ENCODE data around the gene TNFRSF6B. TPM values are rescaled to one million over a fixed set of nuclear protein-coding genes. Genes with fewer than 3 reads are reported as not detected.
"Not testable (repeated sequence)": the region's sequence is repeated elsewhere in the genome, so short reads cannot be mapped to it uniquely, and the experiment has no call there.

TNFRSF6B gene
- total RNA-seq, 1 experiment from 2014 or later: not detected

DNA sequence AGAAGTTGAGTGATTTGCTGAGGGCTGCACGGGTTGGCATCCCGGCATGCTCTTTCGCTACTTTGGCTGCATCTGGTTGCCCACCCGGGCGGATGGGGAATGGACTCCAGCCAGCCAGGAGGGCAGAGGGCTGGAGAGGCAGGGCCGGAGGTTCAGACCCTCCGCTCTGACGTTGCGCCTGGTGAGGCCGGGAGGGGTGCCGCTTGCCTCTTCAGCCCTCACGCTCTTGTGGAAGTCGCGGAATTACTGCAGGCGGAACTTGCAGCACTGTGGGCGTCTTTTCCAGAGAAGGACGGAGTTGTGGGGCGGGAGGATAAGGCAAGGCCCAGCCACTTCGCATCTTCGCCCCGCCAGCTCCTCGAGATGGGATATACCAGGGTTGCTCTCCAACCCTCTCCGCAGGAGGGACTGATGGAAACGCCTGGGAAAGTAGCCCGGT is 37.7 kb upstream of the TNFRSF6B start:
- H3K27me3 ChIP-seq (ENCODE audit: control insufficient read depth, insufficient read depth, low read length): no peaks in the 10 kb centered on the region
- peaks cover 2% of the 10 kb centered on the region; the same call in 1 of the 2 replicates for H3K36me3 ChIP-seq (replicated peaks; ENCODE audit: control insufficient read depth, insufficient read depth, low read length)
- DNase-seq: no peak
- H3K4me3 ChIP-seq (ENCODE audit: insufficient read depth, low read depth, low read length): peak overlapping the region; percentile 90

- peaks cover 2% of the 10 kb centered on the region; the same call in 1 of the 2 replicates for H3K36me3 ChIP-seq (replicated peaks; ENCODE audit: control insufficient read depth, insufficient read depth, low read length)
- no peak overlapping the region; the same call in 1 of the 2 replicates for H3K4me3 ChIP-seq (ENCODE audit: insufficient read depth, low read depth, low read length)
- no peaks in the 10 kb centered on the region for H3K27me3 ChIP-seq (ENCODE audit: control insufficient read depth, insufficient read depth, low read length)
- peak; percentile 69 for DNase-seq
Measured at GRCh38 chr20:63659370-63659769, 37.1 kb upstream of the TNFRSF6B start.

- DNase-seq; H3K4me3 ChIP-seq (ENCODE audit: insufficient read depth, low read depth, low read length); H3K36me3 ChIP-seq (replicated peaks; ENCODE audit: control insufficient read depth, insufficient read depth, low read length); H3K27me3 ChIP-seq (ENCODE audit: control insufficient read depth, insufficient read depth, low read length): not testable (repeated sequence)
Measured at GRCh38 chr20:63660174-63660573, 36.3 kb upstream of the TNFRSF6B start.

DNA sequence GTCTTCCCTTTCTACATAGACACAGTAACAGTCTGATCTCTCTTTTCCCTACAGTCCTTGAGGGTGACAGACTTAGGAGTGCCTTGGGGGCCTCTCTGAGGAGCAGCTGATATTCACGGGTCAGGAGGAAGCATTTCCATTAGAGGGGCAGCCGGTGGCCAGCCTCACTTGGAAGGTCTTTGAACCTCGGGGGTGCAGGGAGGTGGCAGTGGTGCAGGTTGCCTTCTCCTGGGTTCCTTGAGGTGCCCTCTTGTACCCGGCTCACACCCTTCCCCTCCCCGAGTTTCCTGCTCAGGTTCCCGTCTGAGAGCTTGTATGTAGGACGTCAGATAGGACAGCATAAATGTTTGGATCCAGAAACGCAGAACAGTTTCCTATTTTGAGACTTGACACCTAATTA is 35.8 kb upstream of the TNFRSF6B start:
- no peaks in the 10 kb centered on the region for H3K27me3 ChIP-seq (ENCODE audit: control insufficient read depth, insufficient read depth, low read length)
- H3K4me3 ChIP-seq (ENCODE audit: insufficient read depth, low read depth, low read length): no peak overlapping the region
- peaks cover 2% of the 10 kb centered on the region; the same call in 1 of the 2 replicates for H3K36me3 ChIP-seq (replicated peaks; ENCODE audit: control insufficient read depth, insufficient read depth, low read length)
- DNase-seq: no peak

GRCh38 chr20:63661108-63661507 is 35.3 kb upstream of the TNFRSF6B start:
- no peaks in the 10 kb centered on the region for H3K27me3 ChIP-seq (ENCODE audit: control insufficient read depth, insufficient read depth, low read length)
- H3K4me3 ChIP-seq (ENCODE audit: insufficient read depth, low read depth, low read length): no peak overlapping the region
- peaks cover 2% of the 10 kb centered on the region; the same call in 1 of the 2 replicates for H3K36me3 ChIP-seq (replicated peaks; ENCODE audit: control insufficient read depth, insufficient read depth, low read length)
- DNase-seq: no peak

DNA sequence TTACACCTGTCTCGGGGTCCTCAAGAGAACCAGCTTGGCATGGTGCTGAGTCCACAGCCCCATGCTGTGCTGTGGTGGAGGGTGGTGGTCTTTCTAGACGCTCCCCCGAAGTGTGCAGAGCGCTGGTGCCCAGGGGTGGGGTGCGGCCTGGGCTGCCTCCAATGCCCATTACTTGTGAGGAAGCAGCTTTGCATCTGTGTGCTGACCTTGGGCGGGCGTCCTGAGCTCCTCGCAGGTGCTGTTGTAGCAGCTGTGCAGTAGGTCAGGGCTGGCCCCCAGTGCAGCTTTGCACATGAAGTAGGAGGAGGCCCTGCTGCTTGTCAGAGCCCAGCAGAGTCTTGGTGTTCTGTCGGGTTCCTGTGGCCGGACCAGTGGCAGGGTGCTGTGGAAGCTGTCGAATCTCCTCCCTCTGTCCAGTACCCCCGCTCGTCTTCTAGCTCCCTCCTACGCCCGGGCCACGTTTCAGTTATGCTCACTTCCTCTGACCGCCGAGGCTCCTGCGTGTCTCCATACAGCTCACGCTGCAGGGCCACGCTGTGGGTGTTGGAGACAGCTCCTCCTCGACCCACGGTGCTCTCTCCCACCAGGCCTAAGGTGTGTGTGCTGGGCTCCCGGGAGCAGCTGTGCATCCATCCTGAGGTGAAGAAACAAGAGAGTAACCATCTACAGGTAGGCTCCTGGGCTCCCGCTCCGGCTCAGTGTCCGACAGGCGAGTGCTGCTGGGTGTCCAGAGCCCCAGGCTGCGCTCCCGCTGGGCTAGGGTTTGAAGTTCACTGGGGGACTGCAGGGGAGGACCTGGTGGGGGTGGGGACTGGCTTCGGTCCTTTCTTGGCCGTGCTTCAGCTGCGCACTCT is 34.3 kb upstream of the TNFRSF6B start:
- peaks cover 3% of the 10 kb centered on the region; the same call in 1 of the 2 replicates for H3K36me3 ChIP-seq (replicated peaks; ENCODE audit: control insufficient read depth, insufficient read depth, low read length)
- peak; percentile 32 for DNase-seq
- H3K4me3 ChIP-seq (ENCODE audit: insufficient read depth, low read depth, low read length): no peak overlapping the region
- H3K27me3 ChIP-seq (ENCODE audit: control insufficient read depth, insufficient read depth, low read length): no peaks in the 10 kb centered on the region

DNA sequence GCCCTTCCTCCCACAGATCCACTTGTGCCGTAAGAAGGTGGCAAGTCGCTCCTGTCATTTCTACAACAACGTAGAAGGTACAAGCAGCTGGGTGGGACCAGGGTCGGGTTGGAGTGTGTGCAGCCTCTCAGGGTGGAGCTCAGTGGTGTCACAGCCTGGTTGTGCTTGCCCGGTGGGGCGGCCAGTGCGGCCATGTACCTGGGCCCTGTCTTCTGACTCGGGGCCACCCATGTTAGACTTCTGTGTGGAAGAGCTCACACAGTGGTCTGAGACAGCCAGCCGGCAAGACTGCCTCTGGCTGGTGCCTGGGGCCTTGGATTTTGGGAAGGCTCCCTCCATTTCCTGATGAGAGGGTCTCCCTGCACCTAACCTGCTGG is 33.7 kb upstream of the TNFRSF6B start:
- no peak for DNase-seq
- Histone ChIP-seq H3K36me3 (replicated peaks; ENCODE audit: control insufficient read depth, insufficient read depth, low read length) (peaks cover 8% of the 10 kb centered on the region), H3K27me3 (ENCODE audit: control insufficient read depth, insufficient read depth, low read length) (no peaks in the 10 kb centered on the region), H3K4me3 (ENCODE audit: insufficient read depth, low read depth, low read length) (no peak overlapping the region)

DNA sequence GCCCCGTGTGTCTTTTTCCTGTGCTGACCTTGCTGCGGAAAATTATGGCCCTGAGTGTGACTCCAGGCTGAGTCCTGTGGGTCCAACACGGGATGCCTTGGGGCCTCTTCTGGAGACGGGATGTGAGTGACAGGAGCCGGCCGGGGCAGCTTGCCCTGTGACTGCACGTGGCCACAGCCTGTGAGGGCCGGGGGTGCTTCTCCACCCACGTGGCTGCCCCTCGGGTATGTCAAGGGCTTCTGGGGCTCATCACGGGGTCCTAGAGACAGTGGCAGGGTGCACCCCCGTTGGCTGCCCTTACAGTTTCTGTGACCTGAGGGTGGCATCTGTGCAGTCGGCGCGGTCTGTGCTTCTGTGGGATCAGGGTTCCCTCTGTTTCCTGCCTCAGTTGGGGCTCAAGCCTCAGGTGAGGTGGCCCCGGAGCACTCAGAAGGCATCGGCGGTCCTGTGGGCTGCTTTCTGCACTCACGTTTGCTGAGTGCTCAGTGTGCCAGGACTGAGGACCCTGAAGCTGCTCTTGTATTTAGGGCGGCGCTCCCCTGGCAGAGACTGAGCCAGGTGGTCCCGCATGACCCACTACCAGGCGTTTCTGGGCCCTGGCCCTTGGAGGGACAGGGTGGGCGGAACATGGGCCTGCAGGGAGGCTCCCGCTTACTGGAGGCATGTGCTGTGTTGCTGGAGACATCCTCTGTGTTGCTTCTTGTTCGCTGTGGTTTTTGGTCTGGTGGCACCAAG is 33.0 kb upstream of the TNFRSF6B start:
- Histone ChIP-seq H3K4me3 (ENCODE audit: insufficient read depth, low read depth, low read length) (no peak overlapping the region), H3K27me3 (ENCODE audit: control insufficient read depth, insufficient read depth, low read length) (no peaks in the 10 kb centered on the region), H3K36me3 (replicated peaks; ENCODE audit: control insufficient read depth, insufficient read depth, low read length) (peaks cover 8% of the 10 kb centered on the region)
- DNase-seq: peak; percentile 46

DNA sequence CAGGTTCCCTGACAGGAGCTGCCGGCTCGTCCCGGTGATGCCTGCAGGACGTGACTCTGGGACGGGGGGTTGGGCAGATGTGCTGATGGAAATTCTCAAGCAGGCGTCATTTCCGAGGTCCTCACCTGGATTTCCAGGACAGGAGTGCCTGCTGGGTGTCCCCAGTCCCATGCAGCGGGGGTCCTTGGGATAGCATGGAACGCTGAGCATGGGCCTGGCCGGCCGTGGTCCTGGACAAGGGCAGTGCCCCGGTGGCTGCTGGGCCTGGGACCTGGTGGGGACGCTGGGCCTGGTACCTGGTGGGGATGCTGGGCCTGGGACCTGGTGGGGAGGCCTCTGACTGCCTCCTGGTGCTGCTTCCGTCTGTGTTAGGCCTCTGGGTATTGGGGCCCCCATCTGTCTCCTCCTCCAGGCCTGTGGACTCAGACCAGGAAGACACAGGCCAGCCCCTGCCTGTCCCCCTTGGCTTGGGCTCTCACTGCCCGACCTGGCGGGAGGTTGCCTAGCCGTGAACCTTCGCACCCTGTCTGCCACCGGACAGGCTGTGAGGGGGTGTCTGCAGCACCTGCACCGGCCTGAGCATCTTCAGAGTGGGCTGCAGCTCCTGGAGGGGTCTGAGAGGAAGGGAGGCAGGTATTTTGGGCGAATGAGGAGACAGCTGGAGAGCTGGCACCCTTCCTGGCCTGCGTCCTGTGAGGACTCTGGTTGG is 32.2 kb upstream of the TNFRSF6B start:
- Histone ChIP-seq H3K27me3 (ENCODE audit: control insufficient read depth, insufficient read depth, low read length) (no peaks in the 10 kb centered on the region), H3K4me3 (ENCODE audit: insufficient read depth, low read depth, low read length) (no peak overlapping the region), H3K36me3 (replicated peaks; ENCODE audit: control insufficient read depth, insufficient read depth, low read length) (peaks cover 8% of the 10 kb centered on the region)
- DNase-seq: no peak

- Histone ChIP-seq H3K4me3 (ENCODE audit: insufficient read depth, low read depth, low read length) (no peak overlapping the region), H3K36me3 (replicated peaks; ENCODE audit: control insufficient read depth, insufficient read depth, low read length) (peaks cover 6% of the 10 kb centered on the region), H3K27me3 (ENCODE audit: control insufficient read depth, insufficient read depth, low read length) (no peaks in the 10 kb centered on the region)
- peak; percentile 98 for DNase-seq
Measured at GRCh38 chr20:63664861-63665594, 31.4 kb upstream of the TNFRSF6B start.

GRCh38 chr20:63665708-63666107 is 30.7 kb upstream of the TNFRSF6B start:
- DNase-seq: no peak
- Histone ChIP-seq H3K27me3 (ENCODE audit: control insufficient read depth, insufficient read depth, low read length) (no peaks in the 10 kb centered on the region), H3K36me3 (replicated peaks; ENCODE audit: control insufficient read depth, insufficient read depth, low read length) (peaks cover 6% of the 10 kb centered on the region), H3K4me3 (ENCODE audit: insufficient read depth, low read depth, low read length) (no peak overlapping the region)

DNA sequence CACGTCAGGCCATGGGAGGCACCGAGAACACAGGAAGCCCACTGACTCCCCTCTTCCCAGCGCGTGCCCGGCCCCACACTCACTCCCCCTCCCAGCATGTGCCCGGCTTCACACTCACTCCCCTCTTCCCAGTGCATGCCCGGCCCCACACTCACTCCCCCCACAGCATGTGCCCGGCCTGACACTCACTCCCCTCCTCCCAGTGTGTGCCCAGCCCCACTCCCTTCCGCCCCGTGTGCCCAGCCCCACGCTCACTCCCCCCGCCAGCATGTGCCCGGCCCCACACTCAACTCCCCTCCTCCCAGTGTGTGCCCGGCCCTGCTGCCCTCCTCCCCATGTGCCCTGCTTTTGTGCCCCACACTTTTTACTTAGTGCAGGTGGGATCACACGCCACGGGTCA is 28.6 kb upstream of the TNFRSF6B start:
- Histone ChIP-seq H3K4me3 (ENCODE audit: insufficient read depth, low read depth, low read length) (no peak overlapping the region), H3K36me3 (replicated peaks; ENCODE audit: control insufficient read depth, insufficient read depth, low read length) (peaks cover 6% of the 10 kb centered on the region), H3K27me3 (ENCODE audit: control insufficient read depth, insufficient read depth, low read length) (no peaks in the 10 kb centered on the region)
- peak; percentile 58 for DNase-seq

- Histone ChIP-seq H3K36me3 (replicated peaks; ENCODE audit: control insufficient read depth, insufficient read depth, low read length) (peaks cover 6% of the 10 kb centered on the region), H3K27me3 (ENCODE audit: control insufficient read depth, insufficient read depth, low read length) (no peaks in the 10 kb centered on the region), H3K4me3 (ENCODE audit: insufficient read depth, low read depth, low read length) (no peak overlapping the region)
- DNase-seq: peak; percentile 43
Measured at GRCh38 chr20:63668351-63668750, 28.1 kb upstream of the TNFRSF6B start.

- not testable (repeated sequence) for DNase-seq; H3K36me3 ChIP-seq (replicated peaks; ENCODE audit: control insufficient read depth, insufficient read depth, low read length); H3K4me3 ChIP-seq (ENCODE audit: insufficient read depth, low read depth, low read length); H3K27me3 ChIP-seq (ENCODE audit: control insufficient read depth, insufficient read depth, low read length)
Measured at GRCh38 chr20:63671695-63672094, 24.8 kb upstream of the TNFRSF6B start.
